Astrocyte of the hippocampus (primary cell): ENCODE data around the gene CCDC73.
"Not testable (repeated sequence)": the region's sequence is repeated elsewhere in the genome, so short reads cannot be mapped to it uniquely, and the experiment has no call there.

Experiments
- DNase-seq: peaks from one replicate; pipeline ENCODE4 v3.0.0; 2011; ENCODE audit warnings: low read depth, low spot score

The CCDC73 gene

DNA sequence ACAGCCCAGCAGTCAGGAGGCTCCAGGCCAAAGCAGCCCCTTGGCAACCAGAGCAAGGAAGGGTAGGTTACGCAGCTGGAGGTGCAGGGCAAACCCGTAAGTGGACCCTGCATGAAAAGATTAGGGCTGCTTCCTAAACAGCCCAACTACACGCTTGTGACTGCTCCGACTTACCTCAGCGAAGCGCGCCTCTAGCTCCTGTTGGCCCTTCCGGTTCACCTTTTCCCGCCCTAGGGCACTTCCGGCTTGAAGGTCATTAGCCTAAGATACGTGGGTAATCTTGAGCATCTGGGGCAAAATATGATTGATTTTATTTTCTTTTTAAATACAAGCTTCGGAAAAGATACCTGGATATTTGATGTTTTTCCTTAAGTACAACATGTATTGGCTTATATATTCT, at the start of gene CCDC73:
CCDC73 (minus strand) TSS at position 224 of the 400 bp plus-strand sequence. CDS start 34,419 bp downstream, outside the sequence.
- DNase-seq, result no peak

DNA sequence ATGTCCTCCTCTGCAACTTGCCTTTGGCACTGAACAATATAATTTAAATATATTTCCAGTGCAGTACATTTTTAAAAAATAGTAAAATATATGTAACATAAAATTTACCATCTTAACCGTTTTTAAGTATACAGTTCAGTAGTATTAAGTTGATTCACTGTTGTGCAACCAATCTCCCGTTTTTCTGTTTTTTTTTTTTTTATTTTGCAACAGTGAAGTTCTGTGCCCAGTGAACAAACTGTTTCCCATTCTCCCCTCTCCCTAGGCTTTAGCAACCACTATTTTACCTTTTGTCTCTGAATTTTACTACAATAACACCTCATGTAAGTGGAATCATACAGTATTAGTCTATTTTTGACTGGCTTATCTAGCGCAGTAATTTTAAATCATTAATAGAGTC, 49.1 kb upstream of the CCDC73 start:
- DNase-seq, result no peak

DNA sequence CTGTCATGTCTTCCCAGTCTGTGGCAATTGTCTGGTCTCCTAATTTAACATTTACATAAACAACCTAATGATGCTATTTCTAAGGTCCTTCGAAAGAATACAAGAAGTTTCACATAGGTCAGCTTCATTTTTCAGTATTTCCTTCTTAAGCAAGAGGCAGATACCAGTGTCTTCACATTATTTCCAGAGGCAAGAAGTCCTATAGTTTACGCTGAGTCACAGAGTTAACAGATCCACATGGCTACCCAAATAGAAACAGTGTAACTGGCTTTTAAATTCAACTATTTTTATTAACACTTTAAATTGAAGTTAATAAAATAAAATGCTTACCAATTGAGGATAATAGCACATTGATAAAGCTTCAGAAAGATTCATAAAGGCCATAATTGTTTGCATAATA, 46.1 kb upstream of the CCDC73 start:
- no peak for DNase-seq

DNA sequence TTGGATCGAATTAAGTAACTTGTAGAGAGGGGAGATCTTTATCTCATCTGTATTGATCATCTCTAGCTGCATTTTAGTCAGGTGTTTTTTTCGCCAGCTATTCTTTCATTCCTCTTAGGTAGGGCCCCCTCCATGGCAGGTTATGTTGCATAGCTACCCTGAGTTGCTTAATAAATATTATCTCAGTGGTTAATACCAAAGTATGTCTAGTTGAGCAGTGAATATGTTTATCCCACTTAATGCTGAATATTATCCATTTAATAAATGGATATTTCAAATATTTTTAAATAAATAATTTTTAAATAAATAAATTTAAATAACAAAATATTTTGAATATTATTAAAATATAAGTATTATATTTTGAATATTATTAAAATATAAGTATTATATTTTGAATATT, 44.8 kb upstream of the CCDC73 start:
- DNase-seq, result no peak

DNA sequence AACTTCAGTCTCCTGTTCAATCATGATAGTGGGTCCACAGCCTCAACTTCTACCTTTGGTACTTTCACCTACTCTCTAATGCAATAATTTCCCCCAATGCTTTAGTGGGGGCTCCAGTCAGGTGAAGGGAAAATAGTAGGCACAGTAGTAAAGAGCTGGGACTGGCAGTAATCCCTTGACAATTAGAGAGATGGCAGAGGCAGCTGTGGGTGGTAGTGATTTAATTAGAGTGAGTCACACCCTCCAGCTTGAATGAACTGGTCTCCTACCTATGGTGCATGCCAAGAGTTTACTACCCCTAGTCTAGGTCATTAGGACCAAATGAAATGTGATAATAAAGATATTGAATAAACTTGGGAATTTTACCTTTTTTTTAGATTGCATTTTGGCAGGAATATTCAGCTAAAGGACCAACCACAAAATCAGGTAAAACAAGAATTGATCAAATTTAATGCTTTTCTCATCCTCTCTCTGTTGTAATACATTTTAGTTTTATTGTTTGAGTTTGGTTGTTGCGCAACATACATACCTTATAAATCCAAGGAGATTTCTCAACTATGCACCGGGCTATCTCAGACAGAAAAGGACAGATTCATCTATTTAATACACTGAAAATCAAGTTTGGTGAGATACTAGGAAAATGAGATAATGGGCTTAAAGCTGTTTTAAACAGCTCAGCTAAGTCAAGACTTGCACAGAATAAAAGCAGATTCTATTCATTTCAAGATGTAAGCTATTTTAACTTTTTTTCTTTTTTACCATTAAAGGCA, 44.2 kb upstream of the CCDC73 start:
- DNase-seq, result no peak

DNA sequence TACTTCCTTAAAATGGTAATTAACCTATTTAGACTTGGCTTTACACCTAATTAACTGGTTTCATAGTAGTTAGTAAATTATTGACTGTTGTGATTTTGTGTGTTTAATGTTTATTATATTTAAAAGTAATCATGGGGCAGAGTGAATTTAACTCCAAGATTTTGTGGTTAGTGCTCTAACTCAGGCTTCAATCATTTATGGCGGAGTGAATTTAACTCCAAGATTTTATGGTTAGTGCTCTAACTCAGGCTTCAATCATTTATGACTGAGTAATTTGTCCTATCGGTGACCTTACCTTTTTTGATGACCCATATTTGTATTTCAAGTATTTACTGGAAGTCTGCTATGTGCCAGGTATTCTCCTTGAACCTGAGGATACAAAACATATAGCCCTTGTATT, 42.5 kb upstream of the CCDC73 start:
- no peak for DNase-seq

DNA sequence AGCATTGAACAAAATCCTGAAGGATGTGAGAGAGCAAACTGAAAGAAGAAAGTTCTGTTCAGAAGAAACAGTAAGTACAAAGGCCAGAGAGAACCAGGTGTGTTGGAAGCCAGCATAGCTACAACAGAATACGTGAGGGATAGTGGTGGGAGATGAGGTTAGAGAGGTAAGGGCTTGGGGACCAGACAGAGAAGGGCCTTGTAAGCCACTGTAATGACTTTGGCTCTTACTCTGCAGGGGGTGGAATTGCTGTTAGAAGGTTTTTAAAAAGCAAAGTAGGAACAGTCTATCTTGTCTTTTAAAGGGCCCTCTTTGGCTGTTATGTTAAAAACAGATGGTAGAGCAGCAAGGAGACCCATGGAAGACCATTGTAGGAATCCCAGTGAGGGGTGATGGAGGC, 39.5 kb upstream of the CCDC73 start:
- DNase-seq, result no peak

DNA sequence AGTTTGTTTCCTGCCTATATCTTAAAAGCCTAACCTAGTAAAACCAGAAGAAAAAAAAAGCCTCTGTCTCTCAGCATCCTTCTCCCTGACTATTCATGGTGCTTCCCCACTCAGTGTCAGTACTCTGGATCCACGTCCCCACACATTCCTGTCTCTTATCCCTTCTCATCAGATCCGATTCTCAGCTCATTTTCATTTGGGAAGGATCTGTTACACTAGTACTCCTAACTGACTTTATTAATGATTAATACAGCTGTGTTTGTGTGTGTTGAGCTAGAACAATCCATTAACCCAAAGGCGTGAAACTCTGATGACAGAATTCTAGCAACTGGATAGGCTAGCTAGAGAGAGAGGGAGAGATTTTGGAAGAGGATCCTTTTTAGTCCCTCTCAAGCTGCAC, 36.8 kb upstream of the CCDC73 start:
- DNase-seq, result no peak

DNA sequence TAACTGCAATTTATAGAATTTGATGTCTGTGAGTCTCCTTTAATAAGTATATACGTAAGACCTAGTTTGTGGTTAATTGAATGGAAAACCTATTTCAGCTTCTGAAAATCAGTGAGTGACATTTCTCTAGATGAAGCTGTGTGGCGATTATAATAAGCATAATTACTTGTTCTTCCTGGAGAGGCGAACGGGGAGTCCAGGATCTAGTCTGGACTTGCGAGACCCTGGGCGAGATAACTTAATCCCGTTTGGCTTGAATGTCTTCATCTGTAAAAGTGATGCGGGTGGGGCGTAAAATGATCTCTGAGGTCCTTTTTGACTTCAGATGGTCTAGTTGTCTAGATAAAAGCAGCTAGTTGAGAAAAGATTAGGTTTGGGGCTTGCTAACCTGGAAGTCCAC, 36.3 kb upstream of the CCDC73 start:
- no peak for DNase-seq

DNA sequence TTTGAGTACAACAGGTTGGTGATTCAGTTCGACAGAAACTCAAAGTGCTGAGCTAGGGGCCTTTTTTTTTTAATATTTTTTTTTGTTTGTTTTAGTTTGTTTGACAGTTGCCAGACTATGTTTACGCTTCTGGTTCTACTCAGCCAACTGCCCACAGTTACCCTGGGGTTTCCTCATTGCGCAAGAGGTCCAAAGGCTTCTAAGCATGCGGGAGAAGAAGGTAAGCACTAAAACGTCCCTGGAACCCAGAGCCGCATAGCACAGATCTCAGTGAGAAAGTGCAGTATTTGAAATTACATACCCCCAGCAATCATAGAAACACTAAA, 35.9 kb upstream of the CCDC73 start:
- no peak for DNase-seq

DNA sequence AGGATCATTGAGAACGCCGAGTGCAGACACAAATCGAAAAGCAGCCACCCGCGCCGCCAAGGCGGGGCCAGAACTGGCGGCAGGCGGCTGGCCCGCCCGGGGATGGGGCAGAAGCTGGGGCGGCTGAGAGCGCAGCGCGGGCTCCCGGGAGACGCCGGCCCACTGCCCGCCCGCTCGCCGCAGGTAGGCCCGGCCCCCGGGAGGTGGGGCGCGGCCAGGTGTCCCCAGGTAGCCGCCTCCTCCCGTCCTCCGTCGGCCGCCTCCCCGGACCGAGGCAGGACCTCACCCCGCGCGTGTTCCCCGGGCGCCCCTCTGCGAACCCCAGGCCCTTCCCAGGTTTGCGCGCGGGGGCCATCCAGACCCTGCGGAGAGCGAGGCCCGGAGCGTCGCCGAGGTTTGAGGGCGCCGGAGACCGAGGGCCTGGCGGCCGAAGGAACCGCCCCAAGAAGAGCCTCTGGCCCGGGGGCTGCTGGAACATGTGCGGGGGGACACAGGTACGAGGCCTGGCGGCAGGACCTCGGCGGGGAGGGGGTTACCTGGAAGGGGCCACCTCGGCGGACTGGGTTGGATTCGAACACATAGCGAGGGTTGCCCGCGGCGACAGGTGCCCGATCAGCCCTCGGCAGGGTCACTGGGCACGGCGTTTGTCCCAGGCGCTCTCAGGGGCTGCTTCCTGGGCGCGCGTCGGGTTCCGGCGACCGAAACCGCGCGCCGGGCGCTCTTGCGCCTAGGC, 35.4 kb upstream of the CCDC73 start, which contains the start of gene PRRG4:
PRRG4 (plus strand) TSS at position 248 of the 733 bp plus-strand sequence. CDS start 603 bp downstream, outside the sequence.
- peak; percentile 61 for DNase-seq

DNA sequence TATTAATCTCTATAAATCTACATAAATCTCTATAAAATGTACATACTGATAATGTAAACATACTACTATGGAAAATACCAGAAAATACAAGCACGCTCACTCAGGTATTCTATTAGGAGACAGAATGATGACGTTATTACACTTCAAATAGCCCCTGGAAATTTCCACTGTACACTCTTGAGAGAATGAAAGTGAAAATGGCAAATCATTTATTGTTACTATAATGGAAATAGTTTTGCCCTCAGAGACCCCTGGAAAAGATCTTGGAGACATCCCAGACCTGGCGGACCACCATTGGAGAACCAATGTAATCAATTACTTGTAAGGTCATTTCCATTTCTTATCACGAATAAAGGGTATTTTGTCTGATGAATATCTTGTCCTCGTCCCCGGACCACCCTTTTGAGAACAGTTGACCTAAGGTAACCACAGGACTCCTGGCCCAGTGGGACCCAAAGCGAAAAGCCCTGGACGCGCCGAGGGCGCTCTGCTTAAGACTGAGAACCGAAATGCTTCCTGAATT, 34.8 kb upstream of the CCDC73 start:
- no peak for DNase-seq

DNA sequence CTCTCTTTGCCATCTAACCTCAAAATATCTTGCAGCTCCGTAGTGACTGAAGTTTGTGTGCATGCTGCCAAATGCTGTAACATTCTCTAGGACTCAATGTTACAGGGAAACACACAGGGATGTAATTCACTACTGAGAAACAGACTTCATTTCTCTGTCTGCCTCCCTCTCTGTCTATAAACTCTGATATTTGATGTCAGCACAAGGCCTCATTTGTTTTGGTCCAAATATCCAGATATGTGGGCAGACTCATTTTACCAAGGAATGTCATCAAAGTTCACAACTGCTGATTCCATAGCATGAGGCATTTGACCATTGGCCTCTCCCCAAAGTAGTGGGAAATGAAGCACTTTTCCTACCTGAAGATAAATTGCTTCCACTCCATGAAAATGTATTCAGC, 32.8 kb upstream of the CCDC73 start:
- DNase-seq, result no peak

DNA sequence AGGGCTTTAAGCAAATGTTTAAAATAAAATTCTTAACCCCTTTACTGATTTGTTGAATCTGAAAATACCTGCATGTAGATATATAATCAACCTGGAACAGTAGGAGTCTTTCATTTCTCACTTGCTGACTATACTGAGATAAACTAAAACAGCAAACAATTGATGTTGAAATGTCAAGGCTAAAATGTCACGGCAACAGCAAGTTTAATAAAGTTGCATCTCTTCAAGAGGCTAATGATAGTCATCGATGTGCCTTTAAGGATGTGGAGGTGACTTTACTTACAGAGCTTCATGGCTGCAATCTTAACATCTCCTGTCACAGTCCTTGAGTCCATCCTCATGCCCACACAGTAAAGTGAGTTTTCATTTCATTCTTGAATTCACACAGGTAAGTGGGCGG, 31.7 kb upstream of the CCDC73 start:
- no peak for DNase-seq

DNA sequence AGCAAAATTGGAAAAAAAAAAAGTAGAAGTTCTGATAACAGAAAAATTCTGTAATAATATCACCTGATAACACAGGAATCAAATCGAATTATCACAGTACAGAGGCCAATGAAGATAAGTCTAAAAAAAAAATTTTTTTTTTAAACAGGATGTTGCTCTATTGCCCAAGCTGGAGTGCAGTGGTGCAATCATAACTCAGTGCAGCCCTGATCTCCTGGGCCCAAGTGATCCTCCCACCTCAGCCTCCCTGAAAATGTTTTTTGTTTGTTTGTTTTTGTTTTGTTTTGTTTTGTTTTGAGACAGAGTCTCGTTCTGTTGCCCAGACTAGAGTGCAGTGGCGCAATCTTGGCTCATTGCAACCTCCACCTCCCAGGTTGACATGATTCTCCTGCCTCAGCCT, 29.2 kb upstream of the CCDC73 start:
- DNase-seq, result not testable (repeated sequence)

DNA sequence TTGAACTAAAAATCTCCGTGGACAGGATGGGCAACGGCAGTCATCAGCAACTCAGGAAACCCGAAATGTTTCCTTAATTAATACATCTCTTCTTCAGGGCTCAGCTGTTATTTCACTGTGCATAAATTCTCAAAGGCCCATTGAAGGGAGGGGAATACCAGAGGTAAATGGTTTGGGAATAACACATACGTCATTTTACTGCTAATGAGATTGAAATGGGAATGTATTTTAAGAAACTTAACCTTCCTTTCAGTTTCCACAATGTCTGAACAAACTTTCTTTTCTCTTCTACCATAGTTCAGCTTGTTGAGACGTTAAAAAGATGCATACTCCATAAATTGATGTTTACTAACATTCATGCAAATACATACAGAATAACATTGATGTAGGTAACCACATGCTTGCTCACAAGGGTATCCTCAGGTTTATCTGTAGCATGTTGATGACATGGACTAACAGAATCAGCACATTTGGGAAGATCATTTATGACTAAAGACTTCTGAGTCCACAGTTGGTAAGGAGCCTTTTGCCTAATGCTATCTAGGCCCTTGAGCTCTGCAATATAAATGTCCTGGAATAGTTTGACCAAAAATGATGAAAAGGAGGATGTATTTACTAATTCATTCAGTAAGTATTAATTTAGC, 27.6 kb upstream of the CCDC73 start:
- no peak for DNase-seq

DNA sequence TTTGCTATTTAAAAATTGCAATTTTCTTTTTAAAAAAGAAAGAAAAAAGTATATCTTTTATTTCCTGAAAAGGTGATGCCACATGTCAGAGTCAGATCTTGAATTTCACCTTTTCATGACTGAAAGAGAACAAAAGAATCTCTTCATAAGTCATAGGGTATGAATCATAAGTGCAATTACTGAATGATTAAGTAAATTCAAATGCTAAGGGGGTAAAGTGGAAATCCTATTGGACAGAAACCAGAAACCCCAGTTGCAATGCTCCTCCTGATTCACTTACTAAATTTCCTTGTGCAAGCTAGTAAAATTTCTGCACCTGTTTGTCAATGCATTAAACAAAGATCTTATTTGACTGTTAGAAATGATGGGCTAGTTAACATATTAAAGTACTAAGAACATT, 27.1 kb upstream of the CCDC73 start:
- no peak for DNase-seq

DNA sequence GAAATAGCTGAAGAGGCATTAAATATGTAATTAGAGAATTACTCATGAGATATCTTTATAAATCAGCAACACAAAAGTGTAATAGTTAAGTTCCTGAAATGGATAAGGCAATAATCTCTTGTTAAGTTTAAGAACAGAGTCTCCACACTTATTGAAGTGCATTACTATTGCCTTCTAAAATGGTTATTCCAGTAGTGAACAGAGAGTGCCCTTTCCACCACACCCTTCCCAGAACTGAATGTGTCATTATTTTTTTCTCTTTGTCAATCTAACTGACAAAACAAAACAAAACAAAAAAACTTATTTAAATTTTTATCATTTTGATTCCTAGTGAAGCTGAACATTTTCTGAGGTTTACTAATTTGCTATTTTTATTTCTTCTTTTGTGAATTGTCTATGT, 26.0 kb upstream of the CCDC73 start:
- DNase-seq, result no peak

DNA sequence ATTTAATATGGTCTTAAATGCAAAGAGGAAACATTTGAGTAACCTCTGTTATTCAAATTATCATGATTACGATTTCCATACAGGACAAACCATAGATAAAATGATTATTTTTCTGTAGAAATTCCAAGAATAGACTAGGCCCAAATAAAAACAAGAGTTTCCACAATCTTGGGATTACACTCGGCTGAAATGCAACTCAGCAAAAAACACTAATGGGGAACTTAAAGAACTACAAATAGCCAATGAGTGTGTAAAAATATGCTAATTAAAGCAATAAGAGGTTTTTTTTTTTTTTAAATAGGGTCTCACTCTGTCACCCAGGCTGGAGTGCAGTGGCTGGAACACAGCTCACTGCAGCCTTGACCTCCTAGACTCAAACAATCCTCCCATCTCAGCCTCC, 24.7 kb upstream of the CCDC73 start:
- DNase-seq, result no peak

DNA sequence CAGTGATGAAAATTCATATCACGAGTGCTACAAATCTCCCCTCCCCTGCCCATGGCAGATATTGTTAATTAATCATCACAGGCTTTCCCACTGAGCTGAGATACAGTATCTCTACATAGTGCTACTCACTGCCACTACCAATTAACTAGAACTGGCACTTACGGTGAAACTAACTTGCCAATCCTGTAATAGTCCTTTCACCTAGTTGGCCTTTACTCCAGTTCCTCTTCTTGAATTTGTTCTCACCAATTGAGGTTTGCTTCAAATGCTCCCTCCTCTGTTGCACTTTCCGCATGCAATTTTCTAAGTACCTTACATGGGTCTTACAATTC, 23.4 kb upstream of the CCDC73 start:
- no peak for DNase-seq

DNA sequence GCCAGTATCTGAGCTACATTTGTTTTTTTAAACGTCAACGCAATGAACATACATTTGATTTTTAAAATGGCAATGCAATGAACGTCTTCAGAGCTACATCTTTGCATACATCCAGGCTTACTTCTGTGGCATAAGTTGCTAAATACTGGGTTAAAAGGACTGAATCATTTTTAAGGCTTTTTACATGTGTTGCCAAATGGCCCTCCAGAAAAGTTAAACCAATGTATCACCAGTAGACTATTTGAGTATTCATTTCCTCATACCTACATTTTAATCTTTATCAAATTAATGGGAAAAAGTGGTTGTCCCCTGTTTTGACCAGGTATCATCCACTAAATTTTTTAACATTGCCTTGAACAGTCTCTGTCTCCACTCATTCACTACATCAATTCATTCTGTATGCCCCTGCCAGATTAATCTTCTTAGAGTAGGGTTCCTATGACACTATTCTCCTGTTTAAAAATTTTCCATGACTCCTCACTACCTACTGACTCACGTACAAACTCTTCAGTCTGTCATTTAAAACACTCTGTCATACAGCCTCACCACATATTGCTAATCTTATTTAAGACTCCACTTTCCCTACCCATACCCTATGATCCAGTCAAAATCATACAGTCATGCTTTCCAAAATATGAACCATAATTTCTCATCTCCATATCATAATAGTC, 22.9 kb upstream of the CCDC73 start:
- DNase-seq, result no peak

DNA sequence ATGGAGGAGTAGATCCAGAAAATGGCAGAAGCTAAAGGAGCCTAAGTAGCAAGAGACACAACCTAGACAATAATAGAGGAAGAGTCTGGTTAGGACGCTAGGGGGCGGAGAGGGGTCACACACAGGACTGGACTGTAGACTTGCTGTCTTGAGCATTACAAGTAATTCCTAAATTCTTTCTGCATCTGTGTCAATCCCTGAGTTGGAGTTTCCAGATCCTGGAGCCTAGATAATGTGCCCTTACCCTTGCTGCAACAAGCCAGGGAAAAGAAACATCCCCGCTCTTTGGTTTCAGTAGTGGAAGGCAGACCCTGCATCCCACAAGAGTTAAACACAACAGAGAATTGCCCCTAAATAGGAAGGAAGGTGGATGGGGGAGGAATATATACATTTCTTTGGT, 14.9 kb upstream of the CCDC73 start:
- DNase-seq, result peak; percentile 80
